ENCODE measurements around the gene DGKA.
"Not testable (repeated sequence)": the region's sequence is repeated elsewhere in the genome, so short reads cannot be mapped to it uniquely, and the experiment has no call there.

DGKA gene

DNA sequence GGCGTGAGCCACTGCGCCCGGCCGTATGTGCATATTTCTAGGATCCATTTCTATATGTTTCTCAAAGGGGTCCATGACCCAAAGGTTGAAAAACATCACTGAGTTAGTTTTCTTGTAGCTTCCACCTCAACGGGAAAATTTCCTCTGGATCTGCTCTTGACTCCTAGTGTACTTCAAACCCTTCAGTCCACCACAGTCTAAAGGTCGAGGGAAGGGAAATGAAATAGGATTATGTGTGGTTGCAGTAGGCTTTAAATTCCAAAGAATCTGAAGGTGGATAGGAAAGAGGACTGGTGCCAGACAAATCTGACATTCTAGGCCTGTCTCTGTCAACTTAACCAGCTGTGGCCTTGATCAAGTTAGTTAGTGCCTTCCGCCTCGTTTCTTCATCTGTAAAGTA lies 64.4 kb downstream of the DGKA start:
- DNase-seq (ENCODE audit: low read depth, low spot score), result no peak
- H3K27ac ChIP-seq, result no peak overlapping the region

- peak overlapping the region; percentile 39 for H3K27ac ChIP-seq
These were observed 65.3 kb downstream of the DGKA start for GRCh38 chr12:55996201-55996714.

GRCh38 chr12:55996715-55997534 lies 66.0 kb downstream of the DGKA start, which contains the start of gene SUOX:
Gene SUOX (plus strand): TSS chr12:55997276. CDS start chr12:56002222, 4,946 bp downstream.
- peak; percentile 66 for DNase-seq (ENCODE audit: low read depth, low spot score)
- H3K27ac ChIP-seq, result peak within 1 kb of the TSS; percentile 39

More at GRCh38 chr12:55996201-55996714, 65.3 kb downstream of the DGKA start:
- DNase-seq (ENCODE audit: low read depth, low spot score), result no peak

- H3K27ac ChIP-seq, result peak overlapping the region; percentile 39
- DNase-seq (ENCODE audit: low read depth, low spot score), result no peak
These were observed 66.5 kb downstream of the DGKA start for GRCh38 chr12:55997535-55997859.

- DNase-seq (ENCODE audit: low read depth, low spot score); H3K27ac ChIP-seq: not testable (repeated sequence)
These were observed 68.6 kb downstream of the DGKA start for GRCh38 chr12:55999522-55999921.

- not testable (repeated sequence) for H3K27ac ChIP-seq; DNase-seq (ENCODE audit: low read depth, low spot score)
These were observed 69.1 kb downstream of the DGKA start for GRCh38 chr12:55999999-56000540.

GRCh38 chr12:56001487-56002100 lies 70.6 kb downstream of the DGKA start:
- no peak overlapping the region for H3K27ac ChIP-seq
- DNase-seq (ENCODE audit: low read depth, low spot score), result no peak

DNA sequence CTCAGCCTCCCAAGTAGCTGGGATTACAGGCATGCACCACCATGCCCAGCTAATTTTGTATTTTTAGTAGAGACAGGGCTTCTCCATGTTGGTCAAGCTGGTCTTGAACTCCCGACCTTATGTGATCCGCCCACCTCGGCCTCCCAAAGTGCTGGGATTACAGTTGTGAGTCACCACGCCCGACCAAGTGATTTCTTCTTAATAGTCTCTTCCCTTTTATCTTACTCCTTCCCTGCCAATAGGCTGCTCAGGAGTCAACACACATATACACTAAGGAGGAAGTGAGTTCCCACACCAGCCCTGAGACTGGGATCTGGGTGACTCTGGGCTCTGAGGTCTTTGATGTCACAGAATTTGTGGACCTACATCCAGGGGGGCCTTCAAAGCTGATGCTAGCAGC lies 72.4 kb downstream of the DGKA start:
- DNase-seq (ENCODE audit: low read depth, low spot score); H3K27ac ChIP-seq: not testable (repeated sequence)
